NB4 (cell line): ENCODE data around the gene FUT8.
"Not testable (repeated sequence)": the region's sequence is repeated elsewhere in the genome, so short reads cannot be mapped to it uniquely, and the experiment has no call there.

Experiments used
- DNase-seq: peaks from one replicate; pipeline ENCODE4 v3.0.0; 2010; ENCODE audit warnings: low read depth
- H3K4me3 ChIP-seq: one replicate; pipeline ENCODE4 v1.5.1; 2011; ENCODE audit warnings: mild to moderate bottlenecking, low read depth, low read length, moderate library complexity
- CTCF ChIP-seq: IDR thresholded peaks from one replicate; pipeline ENCODE4 v1.5.1; 2012; ENCODE audit warnings: low read depth, low read length
- MYC ChIP-seq: IDR thresholded peaks from 2 replicates; pipeline ENCODE4 v1.6.1; 2011; ENCODE audit warnings: low read depth, low read length
- POLR2A ChIP-seq: IDR thresholded peaks from 2 replicates; pipeline ENCODE4 v1.6.1; 2011; ENCODE audit warnings: mild to moderate bottlenecking; ENCODE audit not compliant: insufficient read length; ENCODE audit errors: extremely low read depth
- TF ChIP-seq, protein P1 (sequence below): IDR thresholded peaks from 2 replicates; pipeline ENCODE4 v1.6.1; 2011; ENCODE audit warnings: low read depth, low read length

FUT8 gene

GRCh38 chr14:65704850-65705249 is 292.3 kb downstream of the FUT8 start:
- DNase-seq, result no peak
- TF ChIP-seq MYC (no peak), POLR2A (no peak), CTCF (no peak)
- TF ChIP-seq, protein P1, sequence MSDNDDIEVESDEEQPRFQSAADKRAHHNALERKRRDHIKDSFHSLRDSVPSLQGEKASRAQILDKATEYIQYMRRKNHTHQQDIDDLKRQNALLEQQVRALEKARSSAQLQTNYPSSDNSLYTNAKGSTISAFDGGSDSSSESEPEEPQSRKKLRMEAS, result no peak
- H3K4me3 ChIP-seq, result no peak overlapping the region

GRCh38 chr14:65709576-65709975 is 297.0 kb downstream of the FUT8 start:
- no peak for TF ChIP-seq MYC
- DNase-seq, result no peak
- no peak overlapping the region for H3K4me3 ChIP-seq

GRCh38 chr14:65716813-65717212 is 304.3 kb downstream of the FUT8 start:
- not testable (repeated sequence) for DNase-seq, H3K4me3 ChIP-seq

- not testable (repeated sequence) for DNase-seq, H3K4me3 ChIP-seq
These were observed 304.9 kb downstream of the FUT8 start for GRCh38 chr14:65717384-65717915.

- no peak for DNase-seq
- H3K4me3 ChIP-seq, result no peak overlapping the region
- TF ChIP-seq CTCF, result no peak
- TF ChIP-seq, protein P1, result no peak
- TF ChIP-seq POLR2A, result no peak
- TF ChIP-seq MYC, result no peak
These were observed 306.1 kb downstream of the FUT8 start for GRCh38 chr14:65718629-65719028.

DNA sequence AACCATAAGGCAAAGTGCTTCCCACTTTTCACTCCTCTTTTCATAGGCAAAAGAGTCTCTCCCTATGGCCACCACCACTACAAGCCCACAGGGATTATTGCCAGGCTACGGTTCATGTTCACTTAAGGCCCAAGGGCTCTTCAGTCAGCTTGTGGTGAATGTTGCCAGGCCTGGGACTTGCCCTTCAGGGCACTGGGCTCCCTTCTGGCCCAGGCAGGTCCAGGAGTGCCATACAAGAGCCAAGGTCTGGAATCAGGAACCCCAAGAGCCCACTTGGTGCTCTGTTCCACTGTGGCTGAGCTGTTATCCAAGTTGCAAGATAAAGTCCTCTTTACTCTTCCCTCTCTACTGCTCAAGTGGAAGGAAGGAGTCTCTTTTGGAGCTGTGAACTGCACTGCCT is 307.6 kb downstream of the FUT8 start:
- DNase-seq, result no peak
- TF ChIP-seq CTCF (no peak), MYC (no peak), POLR2A (no peak)
- TF ChIP-seq, protein P1, result no peak
- H3K4me3 ChIP-seq, result no peak overlapping the region

GRCh38 chr14:65720743-65721142 is 308.2 kb downstream of the FUT8 start:
- DNase-seq, result no peak
- H3K4me3 ChIP-seq, result no peak overlapping the region
- TF ChIP-seq POLR2A, result no peak
- no peak for TF ChIP-seq MYC
- TF ChIP-seq, protein P1, result no peak
- no peak for TF ChIP-seq CTCF

DNA sequence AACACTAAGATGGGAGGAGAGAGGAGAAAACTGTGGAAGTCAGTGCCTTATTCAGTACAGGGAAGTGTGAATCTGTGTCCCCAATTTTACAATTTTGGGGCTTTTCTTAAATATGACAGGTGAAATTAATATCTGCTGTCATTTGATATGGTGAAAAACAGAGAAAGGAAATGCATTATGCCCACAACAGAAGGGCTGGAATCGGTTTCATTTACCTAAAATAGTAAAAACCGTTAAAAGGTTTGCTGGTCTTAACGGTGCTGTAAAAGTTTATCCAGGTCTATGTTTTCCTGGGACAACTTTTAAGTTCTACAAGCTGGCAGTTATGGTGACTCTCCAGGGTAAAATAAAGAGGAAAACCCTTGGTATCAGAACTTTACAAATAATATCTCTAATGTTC is 310.8 kb downstream of the FUT8 start:
- DNase-seq, result no peak
- H3K4me3 ChIP-seq, result no peak overlapping the region
- TF ChIP-seq POLR2A, result no peak
- no peak for TF ChIP-seq CTCF
- no peak for TF ChIP-seq MYC
- TF ChIP-seq, protein P1, result no peak
